IMR-90 (cell line): ENCODE measurements around the gene PLA2G1B. TPM values are rescaled to one million over a fixed set of nuclear protein-coding genes. Genes with fewer than 3 reads are reported as not detected.

ENCODE experiments used
- ATAC-seq: fragments of 200-7000 bp; cut with Tn5 transposase; 2 replicates; pipeline ENCODE4 v1.9.1; 2020; ENCODE audit warnings: low read depth, mild to moderate bottlenecking, moderate library complexity
- BruUV-seq: library from RNA; stranded (reverse); fragments of 400-500 nt; replicated peaks from 2 replicates; lab custom pipeline; 2021; lab: Mats Ljungman, UMichigan
- CTCF ChIA-PET: fragments of 300-600 bp; formaldehyde crosslinking; extraction: SDS; loops from one replicate; lab custom pipeline; 2021; ENCODE audit warnings: antibody characterized with exemption; lab: Yijun Ruan, JAX
- POLR2A ChIA-PET: fragments of 300-600 bp; sonication (Branson Sonifier 250); formaldehyde crosslinking; loops from one replicate; lab custom pipeline; 2022; ENCODE audit warnings: antibody characterized with exemption; ENCODE audit not compliant: unreplicated experiment; lab: Charles Lee
- DNase-seq: peaks from one replicate; pipeline ENCODE4 v3.0.0; 2013
- H2AFZ ChIP-seq: replicated peaks from 2 replicates; pipeline ENCODE3; 2013; ENCODE audit warnings: low read length, mild to moderate bottlenecking; ENCODE audit not compliant: poor library complexity
- H2AK5ac ChIP-seq: 2 replicates; pipeline ENCODE4 v1.6.1; 2013; ENCODE audit warnings: low read depth, low read length, inconsistent platforms
- H2AK9ac ChIP-seq: replicated peaks from 2 replicates; pipeline ENCODE3; 2013; ENCODE audit warnings: mild to moderate bottlenecking, low read depth, low read length, moderate library complexity; ENCODE audit not compliant: poor library complexity
- H2BK120ac ChIP-seq: 2 replicates; pipeline ENCODE4 v1.6.1; 2013; ENCODE audit warnings: low read depth, low read length, inconsistent platforms
- H2BK15ac ChIP-seq: 3 replicates; pipeline ENCODE4 v1.6.1; 2013; ENCODE audit warnings: low read depth, low read length, inconsistent platforms
- H2BK20ac ChIP-seq: 2 replicates; pipeline ENCODE4 v1.6.1; 2013; ENCODE audit warnings: low read depth, mild to moderate bottlenecking, inconsistent platforms, low read length, moderate library complexity
- H2BK5ac ChIP-seq: 2 replicates; pipeline ENCODE4 v1.6.1; 2013; ENCODE audit warnings: mild to moderate bottlenecking, low read depth, low read length, inconsistent platforms; ENCODE audit not compliant: poor library complexity, severe bottlenecking
- H3K14ac ChIP-seq: replicated peaks from 2 replicates; pipeline ENCODE4 v1.6.1; 2013; ENCODE audit warnings: low read depth, low read length, inconsistent platforms
- H3K18ac ChIP-seq: 2 replicates; pipeline ENCODE4 v1.6.1; 2013; ENCODE audit warnings: low read depth, low read length, control low read depth
- H3K23ac ChIP-seq: 2 replicates; pipeline ENCODE4 v1.6.1; 2013; ENCODE audit warnings: low read depth, low read length, inconsistent platforms
- H3K27ac ChIP-seq: 2 replicates; pipeline ENCODE4 v1.5.1; 2013; ENCODE audit warnings: mild to moderate bottlenecking, control low read depth, low read length; ENCODE audit not compliant: insufficient read depth
- H3K27me3 ChIP-seq: 2 replicates; pipeline ENCODE4 v1.6.1; 2013; ENCODE audit warnings: low read length; ENCODE audit not compliant: control insufficient read depth, insufficient read depth
- H3K36me3 ChIP-seq: 2 replicates; pipeline ENCODE4 v1.6.1; 2013; ENCODE audit warnings: low read length, mixed read lengths; ENCODE audit not compliant: control insufficient read depth, insufficient read depth
- H3K4ac ChIP-seq: 2 replicates; pipeline ENCODE4 v1.6.1; 2013; ENCODE audit warnings: low read depth, low read length, inconsistent platforms
- H3K4me1 ChIP-seq: 2 replicates; pipeline ENCODE4 v1.6.1; 2013; ENCODE audit warnings: low read length, mixed read lengths; ENCODE audit not compliant: control insufficient read depth, insufficient read depth
- H3K4me2 ChIP-seq: 2 replicates; pipeline ENCODE4 v1.6.1; 2013; ENCODE audit warnings: low read depth, mild to moderate bottlenecking, control low read depth, low read length, moderate library complexity
- H3K4me3 ChIP-seq: 2 replicates; pipeline ENCODE4 v1.5.1; 2013; ENCODE audit warnings: low read depth, mild to moderate bottlenecking, control low read depth, low read length, moderate library complexity; ENCODE audit not compliant: insufficient read depth
- H3K56ac ChIP-seq: 2 replicates; pipeline ENCODE4 v1.6.1; 2013; ENCODE audit warnings: low read length, inconsistent platforms; ENCODE audit not compliant: insufficient read depth; ENCODE audit errors: extremely low read depth
- H3K79me1 ChIP-seq, 2 experiments: 2 replicates each; pipeline ENCODE4 v1.6.1; 2013; ENCODE audit warnings: low read length in 2 of 2, inconsistent platforms in 1 of 2, low read depth in 1 of 2
- H3K9ac ChIP-seq: 2 replicates; pipeline ENCODE4 v1.6.1; 2013; ENCODE audit warnings: low read depth, low read length, control low read depth
- H3K9me1 ChIP-seq: 2 replicates; pipeline ENCODE4 v1.6.1; 2013; ENCODE audit warnings: low read length, inconsistent platforms; ENCODE audit not compliant: insufficient read depth
- H3K9me3 ChIP-seq: 2 replicates; pipeline ENCODE4 v1.6.1; 2013; ENCODE audit warnings: low read length; ENCODE audit not compliant: control insufficient read depth, insufficient read depth
- H4K20me1 ChIP-seq: 2 replicates; pipeline ENCODE4 v1.6.1; 2013; ENCODE audit warnings: low read length, inconsistent platforms; ENCODE audit not compliant: insufficient read depth
- H4K5ac ChIP-seq: 2 replicates; pipeline ENCODE4 v1.6.1; 2013; ENCODE audit warnings: mild to moderate bottlenecking, low read depth, low read length, control low read depth
- H4K8ac ChIP-seq, 2 experiments: 2 replicates each; pipeline ENCODE4 v1.6.1; 2013; ENCODE audit warnings: low read depth in 2 of 2, low read length in 2 of 2, control low read depth in 1 of 2, inconsistent platforms in 1 of 2
- H4K91ac ChIP-seq: 2 replicates; pipeline ENCODE4 v1.6.1; 2013; ENCODE audit warnings: low read depth, low read length, inconsistent platforms; ENCODE audit not compliant: insufficient read depth
- WGBS, 2 experiments: methylation state at CpG; one replicate each; pipeline versions ENCODE4 v1.1.5 to v1.1.7; 2013; ENCODE audit warnings: missing lambda C conversion rate in 2 of 2; ENCODE audit not compliant: insufficient read length in 1 of 2; ENCODE audit errors: extremely low coverage in 2 of 2; 5-methylcytosine and 5-hydroxymethylcytosine counted together
- dilution Hi-C: fragments of 300-500 bp; cut with HindIII; formaldehyde crosslinking; loops from one replicate; pipeline ENCODE4 v1.14.3; 2018; ENCODE audit warnings: low sequenced_read_pairs; ENCODE audit not compliant: unreplicated experiment
- in situ Hi-C: fragments of 300-500 bp; cut with MboI; formaldehyde crosslinking; loops from 3 replicates; pipeline ENCODE4 v1.14.3; 2019; ENCODE audit warnings: low sequenced_read_pairs, inconsistent platforms, mixed read lengths
- intact Hi-C: fragments of 100-400 bp; cut with micrococcal nuclease; formaldehyde crosslinking; loops from 2 replicates; pipeline ENCODE4 v1.10.0; 2022
- polyA plus RNA-seq, 3 experiments: library from polyadenylated mRNA; depleted of rRNA; stranded (reverse); fragments of >200 nt; gene quantifications; 2 replicates each; pipeline ENCODE4 v1.2.3, GENCODE V29; 2012; ENCODE audit warnings: low replicate concordance in 1 of 3
- total RNA-seq: library from RNA; depleted of rRNA; stranded (reverse); fragments of >200 nt; gene quantifications from 2 replicates; pipeline ENCODE4 v1.2.3, GENCODE V29; 2012
- TF ChIP-seq, protein P1 (sequence below): fragments of 150-350 bp; IDR thresholded peaks from 2 replicates; pipeline ENCODE4 v1.6.1; 2016; ENCODE audit warnings: low read depth, mild to moderate bottlenecking, low read length, moderate library complexity, borderline replicate concordance

The PLA2G1B gene
- total and polyA plus RNA-seq, 2 of the 4 experiments (the other 2 are of a cell fraction), result not detected

DNA sequence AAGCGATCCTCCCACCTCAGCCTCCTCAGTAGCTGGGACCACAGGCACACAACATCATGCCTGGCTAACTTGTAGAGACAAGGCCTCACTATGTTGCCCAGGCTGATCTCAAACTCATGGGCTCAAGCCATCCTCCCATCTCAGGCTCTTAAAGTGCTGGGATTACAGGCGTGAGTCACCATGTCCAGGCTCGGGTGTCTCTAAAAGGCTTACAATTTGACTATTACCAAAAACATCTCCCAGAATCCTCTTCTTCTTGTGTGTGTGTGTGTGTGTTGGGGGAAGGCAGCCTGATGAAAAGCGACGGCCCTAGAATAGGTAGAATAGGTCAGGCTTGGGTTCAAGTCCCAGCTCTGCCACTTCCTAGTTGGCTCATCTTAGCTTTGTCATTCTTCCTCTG lies 24.5 kb upstream of the PLA2G1B start:
- H3K14ac ChIP-seq, result no peak overlapping the region
- H3K27me3 ChIP-seq, result peaks cover 23% of the 10 kb centered on the region
- H4K5ac ChIP-seq, result no peak overlapping the region
- H3K9ac ChIP-seq, result no peak overlapping the region
- intact Hi-C loops (no loop called here), dilution Hi-C loops (no loop called here), in situ Hi-C loops (no loop called here)
- ChIA-PET POLR2A (no interaction called here), CTCF (no interaction called here)
- H2AFZ ChIP-seq, result no peak overlapping the region
- no peak overlapping the region for H3K18ac ChIP-seq
- H2AK5ac ChIP-seq, result no peak overlapping the region
- no peaks in the 10 kb centered on the region for H3K36me3 ChIP-seq
- no peaks in the 10 kb centered on the region for H3K9me3 ChIP-seq
- H3K27ac ChIP-seq, result no peak overlapping the region
- no peaks in the 10 kb centered on the region for H3K4me1 ChIP-seq
- no peak overlapping the region for H2BK120ac ChIP-seq
- H3K79me1 ChIP-seq, result no peaks in the 10 kb centered on the region
- ATAC-seq (peak; percentile 67), DNase-seq (peak; percentile 50)
- H3K23ac ChIP-seq, result no peak overlapping the region
- no peak overlapping the region for H3K4me3 ChIP-seq
- H4K91ac ChIP-seq, result no peak overlapping the region
- no peak overlapping the region for H2BK20ac ChIP-seq
- no peaks in the 10 kb centered on the region for H4K20me1 ChIP-seq
- 0 out of 2 replicates have a peak, but pooled peaks cover 3% of the 10 kb centered on the region for H3K9me1 ChIP-seq
- no peak overlapping the region for H2BK5ac ChIP-seq
- WGBS, 2 experiments, result 100% methylated on average over 1 of the region's 5 CpGs; no CpG with 5 or more reads in 1 of the 2 experiments
- no peak overlapping the region for H2AK9ac ChIP-seq
- H3K4me2 ChIP-seq, result no peak overlapping the region
- no TSS peak for BruUV-seq
- H4K8ac ChIP-seq, result no peak overlapping the region
- no peak overlapping the region for H3K4ac ChIP-seq
- no peak overlapping the region for H2BK15ac ChIP-seq
- no peak overlapping the region for H3K56ac ChIP-seq
- TF ChIP-seq, protein P1, sequence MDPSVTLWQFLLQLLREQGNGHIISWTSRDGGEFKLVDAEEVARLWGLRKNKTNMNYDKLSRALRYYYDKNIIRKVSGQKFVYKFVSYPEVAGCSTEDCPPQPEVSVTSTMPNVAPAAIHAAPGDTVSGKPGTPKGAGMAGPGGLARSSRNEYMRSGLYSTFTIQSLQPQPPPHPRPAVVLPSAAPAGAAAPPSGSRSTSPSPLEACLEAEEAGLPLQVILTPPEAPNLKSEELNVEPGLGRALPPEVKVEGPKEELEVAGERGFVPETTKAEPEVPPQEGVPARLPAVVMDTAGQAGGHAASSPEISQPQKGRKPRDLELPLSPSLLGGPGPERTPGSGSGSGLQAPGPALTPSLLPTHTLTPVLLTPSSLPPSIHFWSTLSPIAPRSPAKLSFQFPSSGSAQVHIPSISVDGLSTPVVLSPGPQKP, result no peak
